HCT116 (cell line): ENCODE data around the gene RNF166. TPM values are rescaled to one million over a fixed set of nuclear protein-coding genes. Genes with fewer than 3 reads are reported as not detected.

Experiments
- ATAC-seq: fragments of 200-7000 bp; cut with Tn5 transposase; 2 replicates; pipeline ENCODE4 v1.9.1; 2020; ENCODE audit warnings: mild to moderate bottlenecking, moderate library complexity
- BruUV-seq: library from RNA; stranded (reverse); fragments of 400-500 nt; replicated peaks from 2 replicates; lab custom pipeline; 2021; lab: Mats Ljungman, UMichigan
- CTCF ChIA-PET: fragments of 300-600 bp; sonication (Branson Sonifier 250); formaldehyde crosslinking; loops from one replicate; lab custom pipeline; 2021; ENCODE audit warnings: antibody characterized with exemption; lab: Charles Lee
- POLR2A ChIA-PET: fragments of 300-600, 350-600 bp; sonication (Branson Sonifier 250); formaldehyde crosslinking; loops from one replicate; lab custom pipeline; 2021; ENCODE audit warnings: antibody characterized with exemption; lab: Charles Lee
- RAD21 ChIA-PET, 2 experiments: fragments of 300-600 bp; sonication (Branson Sonifier 250); formaldehyde crosslinking; loops; one replicate each; lab custom pipeline; 2023; ENCODE audit warnings: low total read pairs in 2 of 2; ENCODE audit not compliant: uncharacterized antibody in 2 of 2, unreplicated experiment in 2 of 2, low non-redundant PET in 1 of 2; lab: Charles Lee
- DNase-seq: peaks from one replicate; pipeline ENCODE4 v3.0.0-alpha.2; 2010; ENCODE audit warnings: low read depth, low spot score
- H2AFZ ChIP-seq: fragments of 200-600 bp; shearing (Covaris generic), sonication (generic); 2 replicates; pipeline ENCODE4 v1.6.1; 2017; ENCODE audit warnings: low read depth, mixed run types, mixed read lengths, antibody characterized with exemption, low read length; ENCODE audit not compliant: poor library complexity, severe bottlenecking
- H3K27ac ChIP-seq: 2 replicates; pipeline ENCODE4 v1.5.1; 2012; ENCODE audit warnings: low read depth, low read length
- H3K27me3 ChIP-seq: fragments of 200-600 bp; sonication (generic); 2 replicates; pipeline ENCODE4 v1.6.1; 2016; ENCODE audit warnings: mixed run types, low read length, mixed read lengths; ENCODE audit not compliant: insufficient read depth
- H3K36me3 ChIP-seq, 2 experiments: fragments of 200-500 bp in 1 of 2; fragments of 200-600 bp in 1 of 2; sonication (Bioruptor generic) in 1 of 2; sonication (generic) in 1 of 2; 2 replicates each; pipeline versions ENCODE4 v1.5.1 to v1.6.1; 2014 to 2016; ENCODE audit warnings: low read length in 2 of 2, inconsistent platforms in 1 of 2, mixed read lengths in 1 of 2, mixed run types in 1 of 2; ENCODE audit not compliant: insufficient read depth in 2 of 2, control insufficient read depth in 1 of 2
- H3K4me1 ChIP-seq, 2 experiments: fragments of 200-600 bp in 1 of 2; sonication (generic) in 1 of 2; 2 replicates each; pipeline versions ENCODE4 v1.5.1 to v1.6.1; 2012 to 2017; ENCODE audit warnings: low read length in 2 of 2, inconsistent platforms in 1 of 2, mild to moderate bottlenecking in 1 of 2, mixed read lengths in 1 of 2, mixed run types in 1 of 2, moderate library complexity in 1 of 2; ENCODE audit not compliant: insufficient read depth in 2 of 2, control insufficient read depth in 1 of 2
- H3K4me2 ChIP-seq: fragments of 200-600 bp; sonication (generic); 2 replicates; pipeline ENCODE4 v1.6.1; 2017; ENCODE audit warnings: mixed run types, low read length, mixed read lengths
- H3K4me3 ChIP-seq, 2 experiments: fragments of 200-600 bp in 1 of 2; sonication (generic) in 1 of 2; replicated peaks in 1 of 2; 2 replicates each; pipeline ENCODE4 v1.5.1; 2011 to 2016; ENCODE audit warnings: low read length in 2 of 2, control low read depth in 1 of 2, low read depth in 1 of 2, mild to moderate bottlenecking in 1 of 2, mixed read lengths in 1 of 2, mixed run types in 1 of 2
- H3K79me2 ChIP-seq: fragments of 200-600 bp; sonication (generic); 2 replicates; pipeline ENCODE4 v1.6.1; 2017; ENCODE audit warnings: mild to moderate bottlenecking, mixed run types, low read length, moderate library complexity, mixed read lengths; ENCODE audit not compliant: insufficient read depth
- H3K9ac ChIP-seq: fragments of 200-600 bp; sonication (generic); 2 replicates; pipeline ENCODE4 v1.6.1; 2016; ENCODE audit warnings: low read length, mixed read lengths
- H3K9me2 ChIP-seq: fragments of 200-600 bp; sonication (generic), shearing (Covaris generic); 2 replicates; pipeline ENCODE4 v1.6.1; 2017; ENCODE audit warnings: mixed run types, mild to moderate bottlenecking, moderate library complexity; ENCODE audit not compliant: insufficient read depth
- H3K9me3 ChIP-seq, 2 experiments: fragments of 200-500 bp in 1 of 2; fragments of 200-600 bp in 1 of 2; sonication (Bioruptor generic) in 1 of 2; sonication (generic) in 1 of 2; 2 replicates each; pipeline ENCODE4 v1.6.1; 2014 to 2017; ENCODE audit warnings: low read length in 2 of 2, mixed read lengths in 2 of 2, inconsistent platforms in 1 of 2, low read depth in 1 of 2, mild to moderate bottlenecking in 1 of 2, mixed run types in 1 of 2, moderate library complexity in 1 of 2; ENCODE audit not compliant: control insufficient read depth in 1 of 2, insufficient read depth in 1 of 2
- H4K20me1 ChIP-seq: fragments of 200-600 bp; sonication (generic), shearing (Covaris generic); 2 replicates; pipeline ENCODE4 v1.6.1; 2017; ENCODE audit warnings: mixed run types, mild to moderate bottlenecking, moderate library complexity; ENCODE audit not compliant: insufficient read depth
- CBX3 ChIP-seq: IDR thresholded peaks from 2 replicates; pipeline ENCODE4 v1.6.1; 2012; ENCODE audit warnings: low read depth
- CEBPB ChIP-seq: IDR thresholded peaks from 2 replicates; pipeline ENCODE4 v1.6.1; 2012; ENCODE audit warnings: low read depth
- EGR1 ChIP-seq: IDR thresholded peaks from 2 replicates; pipeline ENCODE4 v1.6.1; 2012; ENCODE audit warnings: low read depth
- ELF1 ChIP-seq: IDR thresholded peaks from 2 replicates; pipeline ENCODE4 v1.6.1; 2012; ENCODE audit warnings: low read depth, borderline replicate concordance
- FOSL1 ChIP-seq: IDR thresholded peaks from 2 replicates; pipeline ENCODE4 v1.6.1; 2012; ENCODE audit warnings: low read depth
- JUND ChIP-seq: IDR thresholded peaks from 2 replicates; pipeline ENCODE4 v1.6.1; 2012
- POLR2A ChIP-seq: IDR thresholded peaks from 2 replicates; pipeline ENCODE4 v1.7.0; 2011; ENCODE audit warnings: borderline replicate concordance; ENCODE audit not compliant: insufficient read depth, insufficient read length; ENCODE audit errors: extremely low read depth
- RAD21 ChIP-seq: IDR thresholded peaks from 2 replicates; pipeline ENCODE4 v1.6.1; 2012; ENCODE audit warnings: low read depth, mild to moderate bottlenecking
- SP1 ChIP-seq: IDR thresholded peaks from 2 replicates; pipeline ENCODE4 v1.6.1; 2012; ENCODE audit warnings: low read depth
- SRF ChIP-seq: IDR thresholded peaks from 2 replicates; pipeline ENCODE4 v1.6.1; 2012; ENCODE audit warnings: low read depth
- YY1 ChIP-seq: IDR thresholded peaks from 2 replicates; pipeline ENCODE4 v1.6.1; 2011; ENCODE audit warnings: low read length, low read depth, moderate library complexity, mild to moderate bottlenecking; ENCODE audit not compliant: insufficient replicate concordance; ENCODE audit errors: extremely low read depth
- ZFX ChIP-seq: fragments of 450-650 bp; IDR thresholded peaks from 2 replicates; pipeline ENCODE4 v1.6.1; 2017
- ZNF274 ChIP-seq: fragments of 200-500 bp; sonication (Bioruptor generic); IDR thresholded peaks from 2 replicates; pipeline ENCODE4 v1.6.1; 2014; ENCODE audit warnings: mild to moderate bottlenecking, low read depth, low read length, inconsistent platforms
- intact Hi-C: fragments of 100-400 bp; cut with micrococcal nuclease; formaldehyde crosslinking; loops from 2 replicates; pipeline ENCODE4 v1.10.0; 2022
- total RNA-seq: library from RNA; stranded (reverse); gene quantifications from one replicate; pipeline ENCODE4 v1.2.1, GENCODE V29; 2021; ENCODE audit not compliant: unreplicated experiment
- TF ChIP-seq, protein P1 (sequence below): IDR thresholded peaks from 2 replicates; pipeline ENCODE4 v1.6.1; 2012
- TF ChIP-seq, protein P2 (sequence below), 3 experiments: fragments of 200-600 bp in 1 of 3; sonication (generic) in 1 of 3; IDR thresholded peaks in 2 of 3; conservative IDR thresholded peaks in 1 of 3; 2 replicates each; pipeline ENCODE4 v1.5.1; 2012 to 2017; ENCODE audit warnings: low read depth in 2 of 3, low read length in 2 of 3, antibody characterized with exemption in 1 of 3, borderline replicate concordance in 1 of 3, control low read depth in 1 of 3, mild to moderate bottlenecking in 1 of 3, mixed read lengths in 1 of 3, mixed run types in 1 of 3, moderate library complexity in 1 of 3; ENCODE audit not compliant: insufficient read depth in 1 of 3
- TF ChIP-seq, protein P3 (sequence below): IDR thresholded peaks from 2 replicates; pipeline ENCODE4 v1.6.1; 2012

Gene RNF166
- total RNA-seq, 1 experiment from 2014 or later, result 39.4 TPM

DNA sequence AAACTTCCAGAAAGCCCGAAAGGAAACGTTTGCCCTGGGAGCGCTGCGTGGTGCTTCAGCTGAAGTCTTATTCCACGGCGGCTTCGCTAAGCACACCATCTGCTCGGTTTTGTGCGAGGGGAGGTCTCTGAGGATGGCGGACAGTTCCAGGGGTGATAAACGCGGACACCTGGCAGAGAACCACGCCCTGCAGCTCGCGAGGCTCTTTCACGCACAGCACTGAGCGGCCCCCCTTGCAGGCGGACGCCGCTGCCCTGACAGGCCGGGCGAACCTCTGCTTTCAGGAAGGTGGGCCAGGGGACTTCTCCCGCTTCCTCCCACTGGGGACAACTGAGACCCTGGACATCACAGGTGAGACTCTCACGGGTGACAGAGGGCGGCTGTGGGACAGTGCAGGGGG is 47.0 kb downstream of the RNF166 start:
- no peak overlapping the region for H3K9ac ChIP-seq
- H3K79me2 ChIP-seq, result peaks cover 36% of the 10 kb centered on the region
- H3K27ac ChIP-seq, result no peak overlapping the region
- TF ChIP-seq JUND, result no peak
- no peak for TF ChIP-seq SP1
- TF ChIP-seq, protein P1, sequence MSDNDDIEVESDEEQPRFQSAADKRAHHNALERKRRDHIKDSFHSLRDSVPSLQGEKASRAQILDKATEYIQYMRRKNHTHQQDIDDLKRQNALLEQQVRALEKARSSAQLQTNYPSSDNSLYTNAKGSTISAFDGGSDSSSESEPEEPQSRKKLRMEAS, result no peak
- no peak for TF ChIP-seq RAD21
- TF ChIP-seq, protein P2, sequence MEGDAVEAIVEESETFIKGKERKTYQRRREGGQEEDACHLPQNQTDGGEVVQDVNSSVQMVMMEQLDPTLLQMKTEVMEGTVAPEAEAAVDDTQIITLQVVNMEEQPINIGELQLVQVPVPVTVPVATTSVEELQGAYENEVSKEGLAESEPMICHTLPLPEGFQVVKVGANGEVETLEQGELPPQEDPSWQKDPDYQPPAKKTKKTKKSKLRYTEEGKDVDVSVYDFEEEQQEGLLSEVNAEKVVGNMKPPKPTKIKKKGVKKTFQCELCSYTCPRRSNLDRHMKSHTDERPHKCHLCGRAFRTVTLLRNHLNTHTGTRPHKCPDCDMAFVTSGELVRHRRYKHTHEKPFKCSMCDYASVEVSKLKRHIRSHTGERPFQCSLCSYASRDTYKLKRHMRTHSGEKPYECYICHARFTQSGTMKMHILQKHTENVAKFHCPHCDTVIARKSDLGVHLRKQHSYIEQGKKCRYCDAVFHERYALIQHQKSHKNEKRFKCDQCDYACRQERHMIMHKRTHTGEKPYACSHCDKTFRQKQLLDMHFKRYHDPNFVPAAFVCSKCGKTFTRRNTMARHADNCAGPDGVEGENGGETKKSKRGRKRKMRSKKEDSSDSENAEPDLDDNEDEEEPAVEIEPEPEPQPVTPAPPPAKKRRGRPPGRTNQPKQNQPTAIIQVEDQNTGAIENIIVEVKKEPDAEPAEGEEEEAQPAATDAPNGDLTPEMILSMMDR (IDR thresholded peaks at IDR 0.05 in 2 of 3, conservative IDR thresholded peaks at IDR 0.05 in 1 of 3; ENCODE audit: borderline replicate concordance in 1 of 3, insufficient read depth in 1 of 3, low read depth in 2 of 3, low read length in 2 of 3), result no peak
- TF ChIP-seq POLR2A, result no peak
- TF ChIP-seq CBX3, result no peak
- no peak for TF ChIP-seq SRF
- TF ChIP-seq FOSL1, result no peak
- TF ChIP-seq ZNF274, result no peak
- TF ChIP-seq YY1, result no peak
- TF ChIP-seq CEBPB, result no peak
- no peak for TF ChIP-seq ZFX
- no peak for TF ChIP-seq EGR1
- no peak for TF ChIP-seq ELF1
- TF ChIP-seq, protein P3, sequence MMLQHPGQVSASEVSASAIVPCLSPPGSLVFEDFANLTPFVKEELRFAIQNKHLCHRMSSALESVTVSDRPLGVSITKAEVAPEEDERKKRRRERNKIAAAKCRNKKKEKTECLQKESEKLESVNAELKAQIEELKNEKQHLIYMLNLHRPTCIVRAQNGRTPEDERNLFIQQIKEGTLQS, result no peak
- H3K4me2 ChIP-seq, result no peak overlapping the region
- H2AFZ ChIP-seq, result no peak overlapping the region
- H4K20me1 ChIP-seq, result no peaks in the 10 kb centered on the region
- BruUV-seq, result no TSS peak
- no peaks in the 10 kb centered on the region for H3K9me2 ChIP-seq
- ChIA-PET RAD21 (no interaction called here), CTCF (interaction anchor here (0.5 kb wide), 1 partner anchor 16 kb away, joined by 3 read pairs; no protein-coding TSS in a partner anchor), POLR2A (no interaction called here)
- no peaks in the 10 kb centered on the region for H3K27me3 ChIP-seq
- H3K4me3 ChIP-seq, result no peak overlapping the region
- no peaks in the 10 kb centered on the region for H3K9me3 ChIP-seq
- intact Hi-C loops, result no loop called here
- peaks cover 4 to 6% of the 10 kb centered on the region in 2 experiments; a peak in 2 of 4 replicates for H3K36me3 ChIP-seq
- ATAC-seq (no peak), DNase-seq (no peak)
- H3K4me1 ChIP-seq, result peaks cover 1 to 15% of the 10 kb centered on the region in 2 experiments; a peak in 3 of 4 replicates
